Measurements from ENCODE around the gene ZNF296.

Gene ZNF296

GRCh38 chr19:45069056-45069455, 7.2 kb downstream of the ZNF296 start:
- Histone ChIP-seq H3K4me3 (no peak overlapping the region), H3K27ac (peak overlapping the region in 5 of 21 experiments; percentile 11 to 75 (median 48))

- H3K4me3 ChIP-seq, result no peak overlapping the region
- peak overlapping the region in 1 of 21 experiments; percentile 18 for H3K27ac ChIP-seq
Measured at GRCh38 chr19:45068041-45068440, 8.2 kb downstream of the ZNF296 start.

GRCh38 chr19:45066921-45067661, 9.2 kb downstream of the ZNF296 start:
- no peak overlapping the region for H3K27ac ChIP-seq

GRCh38 chr19:45063851-45064801, 12.2 kb downstream of the ZNF296 start:
- no peak overlapping the region for H3K4me3 ChIP-seq
- no peak overlapping the region for H3K27ac ChIP-seq

More at GRCh38 chr19:45066921-45067661, 9.2 kb downstream of the ZNF296 start:
- no peak overlapping the region for H3K4me3 ChIP-seq

GRCh38 chr19:45061965-45062364, 14.3 kb downstream of the ZNF296 start:
- Histone ChIP-seq H3K4me3 (no peak overlapping the region), H3K27ac (no peak overlapping the region)

- no peak overlapping the region for H3K27ac ChIP-seq
- H3K4me3 ChIP-seq, result no peak overlapping the region
Measured at GRCh38 chr19:45059258-45059965, 16.9 kb downstream of the ZNF296 start.

- no peak overlapping the region for H3K27ac ChIP-seq
- no peak overlapping the region for H3K4me3 ChIP-seq
Measured at GRCh38 chr19:45058622-45059159, 17.6 kb downstream of the ZNF296 start.

GRCh38 chr19:45057444-45057843, 18.8 kb downstream of the ZNF296 start:
- H3K4me3 ChIP-seq, result no peak overlapping the region
- H3K27ac ChIP-seq, result peak overlapping the region in 2 of 21 experiments; percentile 2 to 9

GRCh38 chr19:45056831-45057230, 19.4 kb downstream of the ZNF296 start:
- peak overlapping the region in 1 of 21 experiments; percentile 9 for H3K27ac ChIP-seq
- no peak overlapping the region for H3K4me3 ChIP-seq

- peak overlapping the region in 12 of 21 experiments; percentile 5 to 71 (median 30) for H3K27ac ChIP-seq
Measured at GRCh38 chr19:45051929-45052579, 24.2 kb downstream of the ZNF296 start.

GRCh38 chr19:45050036-45050435, 26.2 kb downstream of the ZNF296 start:
- Histone ChIP-seq H3K27ac (peak overlapping the region in 2 of 21 experiments; percentile 24 to 34), H3K4me3 (no peak overlapping the region)

More at GRCh38 chr19:45051929-45052579, 24.2 kb downstream of the ZNF296 start:
- no peak overlapping the region for H3K4me3 ChIP-seq

GRCh38 chr19:45049073-45049736, 27.1 kb downstream of the ZNF296 start:
- H3K27ac ChIP-seq, result peak overlapping the region in 2 of 21 experiments; percentile 24 to 34
- no peak overlapping the region for H3K4me3 ChIP-seq

- peak overlapping the region in 5 of 21 experiments; percentile 3 to 55 (median 13) for H3K27ac ChIP-seq
Measured at GRCh38 chr19:45047188-45047797, 29.0 kb downstream of the ZNF296 start.

GRCh38 chr19:45046355-45046754, 29.9 kb downstream of the ZNF296 start:
- H3K27ac ChIP-seq, result peak overlapping the region in 3 of 21 experiments; percentile 7 to 21 (median 8)

More at GRCh38 chr19:45047188-45047797, 29.0 kb downstream of the ZNF296 start:
- H3K4me3 ChIP-seq, result no peak overlapping the region

GRCh38 chr19:45045671-45046353, 30.5 kb downstream of the ZNF296 start:
- H3K4me3 ChIP-seq, result no peak overlapping the region
- H3K27ac ChIP-seq, result peak overlapping the region in 4 of 21 experiments; percentile 7 to 26 (median 14)

More at GRCh38 chr19:45046355-45046754, 29.9 kb downstream of the ZNF296 start:
- H3K4me3 ChIP-seq, result no peak overlapping the region

- no peak overlapping the region for H3K4me3 ChIP-seq
- H3K27ac ChIP-seq, result peak overlapping the region in 12 of 21 experiments; percentile 12 to 99 (median 97)
Measured at GRCh38 chr19:45041125-45041524, 35.2 kb downstream of the ZNF296 start.
